K562 (cell line): Measurements from ENCODE around the gene R3HDM2. TPM values are rescaled to one million over a fixed set of nuclear protein-coding genes. Genes with fewer than 3 reads are reported as not detected.

Source experiments
- ARID1B ChIP-seq: fragments of 450-650 bp; IDR thresholded peaks from 2 replicates; pipeline ENCODE4 v1.6.1; 2016; ENCODE audit warnings: antibody characterized with exemption, mild to moderate bottlenecking, inconsistent platforms
- CBFA2T2 ChIP-seq: fragments of 450-650 bp; conservative IDR thresholded peaks from 2 replicates; pipeline ENCODE4 v1.6.1; 2017; ENCODE audit warnings: mild to moderate bottlenecking
- CREM ChIP-seq: IDR thresholded peaks from 2 replicates; pipeline ENCODE4 v1.6.1; 2014; ENCODE audit warnings: antibody characterized with exemption, low read depth
- ESRRA ChIP-seq: fragments of 450-650 bp; IDR thresholded peaks from 2 replicates; pipeline ENCODE4 v1.6.1; 2014; ENCODE audit warnings: low read depth, mild to moderate bottlenecking, moderate library complexity, borderline replicate concordance
- GATAD2B ChIP-seq: fragments of 450-650 bp; IDR thresholded peaks from 2 replicates; pipeline ENCODE4 v1.6.1; 2017; ENCODE audit warnings: mild to moderate bottlenecking, borderline replicate concordance
- KLF16 ChIP-seq: IDR thresholded peaks from 2 replicates; pipeline ENCODE4 v1.6.1; 2016; ENCODE audit warnings: antibody characterized with exemption
- LEF1 ChIP-seq: fragments of 450-650 bp; IDR thresholded peaks from 2 replicates; pipeline ENCODE4 v1.6.1; 2016; ENCODE audit warnings: mild to moderate bottlenecking
- MCM2 ChIP-seq: fragments of 450-650 bp; IDR thresholded peaks from 2 replicates; pipeline ENCODE4 v1.6.1; 2017; ENCODE audit warnings: low read depth, mild to moderate bottlenecking
- NR2C1 ChIP-seq, 2 experiments: fragments of 450-650 bp; IDR thresholded peaks; 2 replicates each; pipeline ENCODE4 v1.6.1; 2017; ENCODE audit warnings: mild to moderate bottlenecking in 2 of 2, antibody characterized with exemption in 1 of 2, inconsistent platforms in 1 of 2, missing compliant biosample characterization in 1 of 2, missing genetic modification characterization in 1 of 2
- RBM15 ChIP-seq: fragments of 200-400 bp; formaldehyde crosslinking; IDR thresholded peaks from 2 replicates; pipeline ENCODE4 v1.6.1; 2018; ENCODE audit warnings: mild to moderate bottlenecking, low read length, moderate library complexity; ENCODE audit not compliant: insufficient read depth
- SMAD4 ChIP-seq: fragments of 250-450 bp; sonication (Bioruptor Pico); conservative IDR thresholded peaks from 2 replicates; pipeline ENCODE4 v1.8.0; 2021; ENCODE audit warnings: inconsistent platforms, mild to moderate bottlenecking, moderate library complexity
- SPI1 ChIP-seq: IDR thresholded peaks from 2 replicates; pipeline ENCODE4 v1.6.1; 2011; ENCODE audit warnings: low read depth, low read length, control low read depth, borderline replicate concordance
- polyA plus RNA-seq, 8 experiments: library from polyadenylated mRNA; depleted of rRNA in 4 of 8; stranded (reverse) in 5 of 8; unstranded in 3 of 8; fragments of >200 nt; fragmentation: Nextera tagmentation in 2 of 8; fragmentation: Illumina TruSeq in 1 of 8; extraction: Ambion mirVana in 2 of 8; extraction: Trizol in 1 of 8; gene quantifications; 2 replicates each; pipeline versions ENCODE4 v1.2.1 to v1.2.3, GENCODE V29; 2011 to 2014; ENCODE audit warnings: inconsistent platforms in 1 of 8, missing spikeins in 1 of 8
- total RNA-seq, 7 experiments: library from RNA; depleted of rRNA in 6 of 7; stranded (reverse); fragments of >200 nt in 6 of 7; fragmentation: Illumina TruSeq in 2 of 7; extraction: Trizol in 2 of 7; gene quantifications; 2 replicates each; pipeline versions ENCODE4 v1.2.1 to v1.2.3, GENCODE V29; 2011 to 2021; ENCODE audit warnings: low replicate concordance in 1 of 7
- TF ChIP-seq, protein P1 (sequence below), 2 experiments: fragments of 450-650 bp; formaldehyde crosslinking in 1 of 2; IDR thresholded peaks; 2 replicates each; pipeline versions ENCODE4 v1.4.0 to v1.6.1; 2014 to 2020; ENCODE audit warnings: mild to moderate bottlenecking in 2 of 2, borderline replicate concordance in 1 of 2, low read depth in 1 of 2
- TF ChIP-seq, protein P2 (sequence below): fragments of 250-450 bp; sonication (Bioruptor Pico); IDR thresholded peaks from 2 replicates; pipeline ENCODE4 v1.8.0; 2022; ENCODE audit warnings: moderate library complexity, mild to moderate bottlenecking, inconsistent platforms
- TF ChIP-seq, protein P3 (sequence below), 3 experiments: fragments of 200-800 bp in 1 of 3; sonication (Bioruptor generic) in 1 of 3; sonication (generic) in 1 of 3; formaldehyde crosslinking in 1 of 3; IDR thresholded peaks; 2 replicates each; pipeline versions ENCODE4 v1.6.1 to v1.8.0; 2016 to 2022; ENCODE audit warnings: mild to moderate bottlenecking in 2 of 3, missing compliant biosample characterization in 2 of 3, missing genetic modification characterization in 2 of 3, missing genetic modification reagents in 1 of 3
- TF ChIP-seq, protein P4 (sequence below): sonication (generic); formaldehyde crosslinking; IDR thresholded peaks from 2 replicates; pipeline ENCODE4 v1.8.0; 2022; ENCODE audit warnings: mild to moderate bottlenecking, missing genetic modification reagents

Gene R3HDM2
- total and polyA plus RNA-seq, 9 of the 15 experiments (the other 6 are each of a cell fraction or from before 2014, with no cell fraction given) = 3.3 to 18.8 (median 9.0) TPM

DNA sequence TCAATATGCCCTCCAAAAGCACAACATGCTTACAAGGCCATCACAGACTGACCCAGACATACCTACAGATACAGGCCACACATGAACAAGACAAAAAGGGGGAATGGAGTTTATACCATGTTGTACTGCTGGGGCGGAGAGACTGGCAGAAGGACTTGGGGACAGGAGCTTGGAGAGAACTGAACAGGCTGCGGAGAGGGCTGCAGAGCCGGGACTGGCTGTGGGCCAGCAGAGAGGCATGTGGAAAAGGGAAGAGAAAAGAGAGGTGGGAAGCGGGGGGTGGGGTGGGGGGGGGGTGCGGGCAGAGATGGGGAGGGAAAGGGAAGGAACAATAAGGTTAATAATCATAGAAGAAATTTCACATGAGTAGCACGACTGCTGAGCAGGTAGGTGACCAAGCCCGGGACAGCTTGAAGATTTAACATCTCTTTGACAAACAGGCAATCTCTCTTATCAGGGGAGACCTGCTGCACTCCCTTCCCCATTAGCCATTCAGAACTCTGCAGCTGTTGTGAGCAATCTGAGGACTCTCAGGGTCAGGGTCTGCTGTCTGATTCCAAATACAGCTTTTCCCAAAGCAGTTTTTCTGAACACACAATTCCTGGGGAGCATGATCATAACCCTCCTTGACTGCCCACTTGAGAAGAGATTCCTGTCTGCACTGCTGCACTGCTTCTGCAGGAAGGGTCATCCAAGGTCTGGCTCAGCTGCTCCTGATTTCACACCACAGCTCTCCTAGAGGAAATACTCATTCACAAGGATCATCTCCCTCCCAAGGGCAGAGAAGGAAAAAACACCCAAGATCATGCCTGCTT lies 158.3 kb downstream of the R3HDM2 start (continued):
- TF ChIP-seq, protein P1, sequence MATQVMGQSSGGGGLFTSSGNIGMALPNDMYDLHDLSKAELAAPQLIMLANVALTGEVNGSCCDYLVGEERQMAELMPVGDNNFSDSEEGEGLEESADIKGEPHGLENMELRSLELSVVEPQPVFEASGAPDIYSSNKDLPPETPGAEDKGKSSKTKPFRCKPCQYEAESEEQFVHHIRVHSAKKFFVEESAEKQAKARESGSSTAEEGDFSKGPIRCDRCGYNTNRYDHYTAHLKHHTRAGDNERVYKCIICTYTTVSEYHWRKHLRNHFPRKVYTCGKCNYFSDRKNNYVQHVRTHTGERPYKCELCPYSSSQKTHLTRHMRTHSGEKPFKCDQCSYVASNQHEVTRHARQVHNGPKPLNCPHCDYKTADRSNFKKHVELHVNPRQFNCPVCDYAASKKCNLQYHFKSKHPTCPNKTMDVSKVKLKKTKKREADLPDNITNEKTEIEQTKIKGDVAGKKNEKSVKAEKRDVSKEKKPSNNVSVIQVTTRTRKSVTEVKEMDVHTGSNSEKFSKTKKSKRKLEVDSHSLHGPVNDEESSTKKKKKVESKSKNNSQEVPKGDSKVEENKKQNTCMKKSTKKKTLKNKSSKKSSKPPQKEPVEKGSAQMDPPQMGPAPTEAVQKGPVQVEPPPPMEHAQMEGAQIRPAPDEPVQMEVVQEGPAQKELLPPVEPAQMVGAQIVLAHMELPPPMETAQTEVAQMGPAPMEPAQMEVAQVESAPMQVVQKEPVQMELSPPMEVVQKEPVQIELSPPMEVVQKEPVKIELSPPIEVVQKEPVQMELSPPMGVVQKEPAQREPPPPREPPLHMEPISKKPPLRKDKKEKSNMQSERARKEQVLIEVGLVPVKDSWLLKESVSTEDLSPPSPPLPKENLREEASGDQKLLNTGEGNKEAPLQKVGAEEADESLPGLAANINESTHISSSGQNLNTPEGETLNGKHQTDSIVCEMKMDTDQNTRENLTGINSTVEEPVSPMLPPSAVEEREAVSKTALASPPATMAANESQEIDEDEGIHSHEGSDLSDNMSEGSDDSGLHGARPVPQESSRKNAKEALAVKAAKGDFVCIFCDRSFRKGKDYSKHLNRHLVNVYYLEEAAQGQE (IDR thresholded peaks at IDR 0.05; ENCODE audit: borderline replicate concordance) = no peak
- TF ChIP-seq, protein P1 (CRISPR knock-in tag; IDR thresholded peaks at IDR 0.05; ENCODE audit: low read depth) = no peak
- TF ChIP-seq KLF16 = peak; percentile 67
- TF ChIP-seq SMAD4 (CRISPR knock-in tag) = no peak
- TF ChIP-seq MCM2 = no peak
- TF ChIP-seq, protein P2, sequence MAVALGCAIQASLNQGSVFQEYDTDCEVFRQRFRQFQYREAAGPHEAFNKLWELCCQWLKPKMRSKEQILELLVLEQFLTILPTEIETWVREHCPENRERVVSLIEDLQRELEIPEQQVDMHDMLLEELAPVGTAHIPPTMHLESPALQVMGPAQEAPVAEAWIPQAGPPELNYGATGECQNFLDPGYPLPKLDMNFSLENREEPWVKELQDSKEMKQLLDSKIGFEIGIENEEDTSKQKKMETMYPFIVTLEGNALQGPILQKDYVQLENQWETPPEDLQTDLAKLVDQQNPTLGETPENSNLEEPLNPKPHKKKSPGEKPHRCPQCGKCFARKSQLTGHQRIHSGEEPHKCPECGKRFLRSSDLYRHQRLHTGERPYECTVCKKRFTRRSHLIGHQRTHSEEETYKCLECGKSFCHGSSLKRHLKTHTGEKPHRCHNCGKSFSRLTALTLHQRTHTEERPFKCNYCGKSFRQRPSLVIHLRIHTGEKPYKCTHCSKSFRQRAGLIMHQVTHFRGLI = no peak
- TF ChIP-seq, protein P3, sequence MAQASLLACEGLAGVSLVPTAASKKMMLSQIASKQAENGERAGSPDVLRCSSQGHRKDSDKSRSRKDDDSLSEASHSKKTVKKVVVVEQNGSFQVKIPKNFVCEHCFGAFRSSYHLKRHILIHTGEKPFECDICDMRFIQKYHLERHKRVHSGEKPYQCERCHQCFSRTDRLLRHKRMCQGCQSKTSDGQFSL (CRISPR knock-in tag; IDR thresholded peaks at IDR 0.05) = no peak
- TF ChIP-seq, protein P3 (tag; IDR thresholded peaks at IDR 0.05) = no peak
- no peak for TF ChIP-seq CREM
- TF ChIP-seq NR2C1 (IDR thresholded peaks at IDR 0.05) = no peak
- no peak for TF ChIP-seq NR2C1 (tag; IDR thresholded peaks at IDR 0.05)
- no peak for TF ChIP-seq SPI1
- no peak for TF ChIP-seq RBM15
- TF ChIP-seq CBFA2T2 = peak; percentile 77
- TF ChIP-seq LEF1 = no peak
- TF ChIP-seq GATAD2B = no peak
- TF ChIP-seq, protein P4, sequence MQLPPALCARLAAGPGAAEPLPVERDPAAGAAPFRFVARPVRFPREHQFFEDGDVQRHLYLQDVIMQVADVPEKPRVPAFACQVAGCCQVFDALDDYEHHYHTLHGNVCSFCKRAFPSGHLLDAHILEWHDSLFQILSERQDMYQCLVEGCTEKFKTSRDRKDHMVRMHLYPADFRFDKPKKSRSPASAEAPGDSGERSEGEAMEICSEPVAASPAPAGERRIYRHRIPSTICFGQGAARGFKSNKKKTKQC = no peak
- no peak for TF ChIP-seq ESRRA
- peak; percentile 77 for TF ChIP-seq ARID1B
